Gastroesophageal sphincter (tissue), 3 donors: Measurements from ENCODE around the gene TNFRSF9.

Source experiments
- POLR2AphosphoS5 ChIP-seq: sonication (generic); formaldehyde crosslinking; IDR thresholded peaks from one replicate; pipeline ENCODE4 v1.6.1; 2017; ENCODE audit warnings: antibody characterized with exemption
- TF ChIP-seq, protein P1 (sequence below), 4 experiments: fragments of 200-600 bp in 2 of 4; fragments of 450-650 bp in 2 of 4; sonication (generic) in 1 of 4; IDR thresholded peaks; one replicate each; pipeline ENCODE4 v1.5.1; 2017 to 2019; ENCODE audit warnings: antibody characterized with exemption in 4 of 4, mild to moderate bottlenecking in 2 of 4, moderate library complexity in 2 of 4

DNA sequence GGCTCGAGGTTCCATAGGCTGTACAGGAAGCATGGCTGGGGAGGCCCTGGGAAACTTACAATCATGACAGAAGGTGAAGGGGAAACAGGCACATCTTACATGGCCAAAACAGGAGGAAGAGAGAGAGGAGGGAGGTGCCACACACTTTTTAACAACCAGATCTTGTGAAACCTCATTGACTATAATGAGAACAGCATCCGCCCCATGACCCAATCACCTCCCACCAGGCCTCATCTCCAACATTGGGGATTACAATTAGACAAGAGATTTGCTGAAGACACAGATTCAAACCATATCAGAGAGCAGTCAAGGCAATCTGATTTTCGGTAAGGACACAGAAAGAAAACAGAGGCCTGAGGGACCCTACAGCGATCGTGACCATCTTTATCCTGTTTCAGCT lies 41.7 kb downstream of the TNFRSF9 start:
- TF ChIP-seq, protein P1, sequence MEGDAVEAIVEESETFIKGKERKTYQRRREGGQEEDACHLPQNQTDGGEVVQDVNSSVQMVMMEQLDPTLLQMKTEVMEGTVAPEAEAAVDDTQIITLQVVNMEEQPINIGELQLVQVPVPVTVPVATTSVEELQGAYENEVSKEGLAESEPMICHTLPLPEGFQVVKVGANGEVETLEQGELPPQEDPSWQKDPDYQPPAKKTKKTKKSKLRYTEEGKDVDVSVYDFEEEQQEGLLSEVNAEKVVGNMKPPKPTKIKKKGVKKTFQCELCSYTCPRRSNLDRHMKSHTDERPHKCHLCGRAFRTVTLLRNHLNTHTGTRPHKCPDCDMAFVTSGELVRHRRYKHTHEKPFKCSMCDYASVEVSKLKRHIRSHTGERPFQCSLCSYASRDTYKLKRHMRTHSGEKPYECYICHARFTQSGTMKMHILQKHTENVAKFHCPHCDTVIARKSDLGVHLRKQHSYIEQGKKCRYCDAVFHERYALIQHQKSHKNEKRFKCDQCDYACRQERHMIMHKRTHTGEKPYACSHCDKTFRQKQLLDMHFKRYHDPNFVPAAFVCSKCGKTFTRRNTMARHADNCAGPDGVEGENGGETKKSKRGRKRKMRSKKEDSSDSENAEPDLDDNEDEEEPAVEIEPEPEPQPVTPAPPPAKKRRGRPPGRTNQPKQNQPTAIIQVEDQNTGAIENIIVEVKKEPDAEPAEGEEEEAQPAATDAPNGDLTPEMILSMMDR (IDR thresholded peaks at IDR 0.05): no peak
- TF ChIP-seq POLR2AphosphoS5: no peak
